ENCODE data around the gene SULT4A1. TPM values are rescaled to one million over a fixed set of nuclear protein-coding genes. Genes with fewer than 3 reads are reported as not detected.

SULT4A1 gene
- total and polyA plus RNA-seq, 2 experiments from 2014 or later = 4.7 to 5.2 TPM

GRCh38 chr22:43885786-43886185 is 23.5 kb upstream of the SULT4A1 start:
- H3K79me2 ChIP-seq (replicated peaks; ENCODE audit: insufficient read depth) = no peaks in the 10 kb centered on the region
- DNase-seq (ENCODE audit: low spot score) (no peak), ATAC-seq (no peak)
- no peak overlapping the region for H3K4me3 ChIP-seq
- no peaks in the 10 kb centered on the region for H3F3A ChIP-seq (replicated peaks; ENCODE audit: low read depth)
- peaks cover 3% of the 10 kb centered on the region; the same call in 1 of the 2 replicates for H4K20me1 ChIP-seq (replicated peaks; ENCODE audit: insufficient read depth)
- no peaks in the 10 kb centered on the region for H3K4me1 ChIP-seq (ENCODE audit: insufficient read depth)
- H3K4me2 ChIP-seq = no peak overlapping the region
- peaks cover 7% of the 10 kb centered on the region for H3K27me3 Mint-ChIP-seq (ENCODE audit: insufficient read depth, low read depth, poor library complexity)
- H3K27me3 ChIP-seq (ENCODE audit: insufficient read depth) = peaks cover 6% of the 10 kb centered on the region
- H3K36me3 Mint-ChIP-seq (ENCODE audit: low read depth) = peaks cover 17% of the 10 kb centered on the region
- H3K4me1 Mint-ChIP-seq = peaks cover 6% of the 10 kb centered on the region; the same call in 1 of the 3 replicates
- no peak overlapping the region for H2AFZ ChIP-seq
- no peak overlapping the region for H3K27ac Mint-ChIP-seq
- TF ChIP-seq EZH2phosphoT487 (IDR thresholded peaks at IDR 0.05; ENCODE audit: unreplicated experiment) (no peak), ZNF462 (CRISPR knock-in tag; IDR thresholded peaks at IDR 0.05) (no peak), EZH2 (IDR thresholded peaks at IDR 0.05; ENCODE audit: low read depth, unreplicated experiment) (no peak), POLR2AphosphoS5 (IDR thresholded peaks at IDR 0.05; ENCODE audit: low read depth) (no peak), ETS1 (IDR thresholded peaks at IDR 0.05) (no peak), ZNF331 (CRISPR knock-in tag; IDR thresholded peaks at IDR 0.05; ENCODE audit: low read depth) (no peak), STAT1 (IDR thresholded peaks at IDR 0.05; ENCODE audit: unreplicated experiment) (no peak), CREB1 (CRISPR knock-in tag; IDR thresholded peaks at IDR 0.05; ENCODE audit: low read depth) (no peak), CTCF (conservative IDR thresholded peaks at IDR 0.05; ENCODE audit: low read depth in 2 of 2) (no peak), ZNF114 (CRISPR knock-in tag; IDR thresholded peaks at IDR 0.05) (no peak), JUNB (IDR thresholded peaks at IDR 0.05; ENCODE audit: unreplicated experiment) (no peak), NANOG (IDR thresholded peaks at IDR 0.05; ENCODE audit: borderline replicate concordance) (no peak), REST (IDR thresholded peaks at IDR 0.05; ENCODE audit: unreplicated experiment) (no peak)
- H3K4me3 Mint-ChIP-seq = no peak overlapping the region
- H3K36me3 ChIP-seq (ENCODE audit: insufficient read depth) = no peaks in the 10 kb centered on the region; the same call in 1 of the 2 replicates
- no peak overlapping the region for H3K27ac ChIP-seq (ENCODE audit: low read depth)
- H3K9me2 ChIP-seq (ENCODE audit: insufficient read depth) = no peaks in the 10 kb centered on the region
- no peaks in the 10 kb centered on the region for H3K9me3 Mint-ChIP-seq

Measured in GM23338 (cell line).